ENCODE data around the gene SLC6A5.

The SLC6A5 gene

DNA sequence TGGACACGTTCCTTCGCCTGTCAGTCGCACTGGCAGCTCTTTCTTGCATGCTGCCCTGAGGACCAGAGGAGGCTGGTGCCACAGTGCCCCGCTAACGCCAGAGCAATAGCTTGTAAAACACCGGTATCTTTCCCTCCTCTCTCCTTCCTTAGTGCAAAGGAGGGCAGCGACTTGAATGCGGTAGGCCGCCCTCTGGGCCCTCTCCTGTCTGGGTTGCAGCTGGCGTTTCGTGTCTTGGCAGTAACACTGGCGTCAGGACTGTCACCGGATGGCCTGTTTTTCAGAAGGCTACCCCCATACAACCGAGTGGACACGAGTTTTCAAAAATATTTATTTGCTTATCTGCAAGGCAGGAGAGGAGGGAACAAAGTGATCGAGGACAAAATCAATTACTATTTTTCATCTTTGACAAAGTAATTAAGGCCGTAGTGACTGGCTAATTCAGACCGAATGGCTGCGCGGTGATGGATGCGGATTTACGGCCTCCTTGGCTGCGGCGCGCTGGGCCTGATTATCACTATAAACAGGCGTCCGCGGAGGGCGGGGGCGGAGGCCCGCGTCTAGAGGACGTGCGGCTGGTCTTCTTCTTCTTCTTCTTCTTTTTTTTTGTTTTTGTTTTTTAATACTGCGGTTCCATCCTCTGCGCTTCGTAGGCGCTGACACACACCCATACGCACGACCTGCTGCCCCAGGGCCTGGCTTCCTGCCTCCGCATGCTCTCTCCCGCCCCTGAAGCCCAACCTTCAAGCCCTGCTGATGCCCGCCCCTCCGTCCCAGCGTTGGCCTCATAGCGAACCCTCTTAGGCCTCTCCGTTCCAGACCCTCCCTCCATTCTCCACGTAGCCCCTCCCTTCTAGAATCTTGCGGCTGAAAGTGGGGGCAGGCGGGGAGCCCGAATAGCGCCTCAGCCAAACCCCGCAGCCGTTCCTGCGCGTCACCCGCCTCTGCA is 2.9 kb upstream of the SLC6A5 start:
- peak; percentile 74 for DNase-seq (ENCODE audit: low read depth, low spot score)

GRCh38 chr11:20597154-20597679 is 2.2 kb upstream of the SLC6A5 start:
- DNase-seq (ENCODE audit: low read depth, low spot score), result peak; percentile 25

GRCh38 chr11:20597680-20598484 is 1.5 kb upstream of the SLC6A5 start:
- peak; percentile 28 for DNase-seq (ENCODE audit: low read depth, low spot score)

- DNase-seq (ENCODE audit: low read depth, low spot score), result no peak
Observed at GRCh38 chr11:20598492-20598891, 916 bp upstream of the SLC6A5 start.

- no peak for DNase-seq (ENCODE audit: low read depth, low spot score)
Observed at GRCh38 chr11:20600020-20600346, 575 bp downstream of the SLC6A5 start.

- DNase-seq (ENCODE audit: low read depth, low spot score), result no peak
Observed at GRCh38 chr11:20600551-20600950, 1.1 kb downstream of the SLC6A5 start.

DNA sequence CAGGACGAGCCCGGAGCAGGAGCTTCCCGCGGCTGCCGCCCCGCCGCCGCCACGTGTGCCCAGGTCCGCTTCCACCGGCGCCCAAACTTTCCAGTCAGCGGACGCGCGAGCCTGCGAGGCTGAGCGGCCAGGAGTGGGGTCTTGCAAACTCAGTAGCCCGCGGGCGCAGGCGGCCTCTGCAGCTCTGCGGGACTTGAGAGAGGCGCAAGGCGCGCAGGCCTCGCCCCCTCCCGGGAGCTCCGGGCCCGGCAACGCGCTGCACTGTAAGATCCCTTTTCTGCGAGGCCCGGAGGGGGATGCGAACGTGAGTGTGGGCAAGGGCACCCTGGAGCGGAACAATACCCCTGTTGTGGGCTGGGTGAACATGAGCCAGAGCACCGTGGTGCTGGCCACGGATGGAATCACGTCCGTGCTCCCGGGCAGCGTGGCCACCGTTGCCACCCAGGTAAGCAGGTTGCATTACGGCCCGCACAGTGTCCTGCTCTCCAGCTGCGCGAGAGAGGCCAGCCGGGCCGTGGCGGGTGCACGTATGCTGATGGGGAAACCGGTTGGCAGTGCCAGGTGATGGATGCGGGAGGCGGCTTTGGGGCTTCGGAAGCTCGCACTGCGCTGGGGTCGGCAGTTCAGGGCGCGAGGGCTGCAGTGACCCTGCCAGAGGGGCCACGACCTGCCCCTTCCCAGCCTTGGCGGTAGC is 2.0 kb downstream of the SLC6A5 start:
- DNase-seq (ENCODE audit: low read depth, low spot score), result peak; percentile 62

DNA sequence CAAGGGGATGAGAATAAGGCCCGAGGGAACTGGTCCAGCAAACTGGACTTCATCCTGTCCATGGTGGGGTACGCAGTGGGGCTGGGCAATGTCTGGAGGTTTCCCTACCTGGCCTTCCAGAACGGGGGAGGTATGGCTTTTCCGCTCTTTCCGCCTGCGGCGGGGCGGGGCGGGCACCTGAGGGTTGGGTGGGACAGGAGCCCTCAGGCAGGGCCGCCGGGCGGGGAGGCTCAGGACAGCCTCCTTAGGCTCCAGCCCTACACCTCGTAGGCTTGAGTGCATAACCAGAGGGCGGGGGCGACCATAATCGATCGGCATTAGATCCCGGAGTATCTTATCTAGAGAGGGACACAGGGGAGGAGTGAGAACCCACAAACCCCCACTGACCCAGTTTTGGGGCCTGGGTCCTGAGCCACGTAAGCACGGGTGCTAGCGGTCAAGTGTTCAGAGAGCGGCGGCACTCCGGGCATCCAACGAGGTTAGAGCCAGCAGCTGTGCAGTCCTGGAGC is 4.9 kb downstream of the SLC6A5 start:
- DNase-seq (ENCODE audit: low read depth, low spot score), result no peak

DNA sequence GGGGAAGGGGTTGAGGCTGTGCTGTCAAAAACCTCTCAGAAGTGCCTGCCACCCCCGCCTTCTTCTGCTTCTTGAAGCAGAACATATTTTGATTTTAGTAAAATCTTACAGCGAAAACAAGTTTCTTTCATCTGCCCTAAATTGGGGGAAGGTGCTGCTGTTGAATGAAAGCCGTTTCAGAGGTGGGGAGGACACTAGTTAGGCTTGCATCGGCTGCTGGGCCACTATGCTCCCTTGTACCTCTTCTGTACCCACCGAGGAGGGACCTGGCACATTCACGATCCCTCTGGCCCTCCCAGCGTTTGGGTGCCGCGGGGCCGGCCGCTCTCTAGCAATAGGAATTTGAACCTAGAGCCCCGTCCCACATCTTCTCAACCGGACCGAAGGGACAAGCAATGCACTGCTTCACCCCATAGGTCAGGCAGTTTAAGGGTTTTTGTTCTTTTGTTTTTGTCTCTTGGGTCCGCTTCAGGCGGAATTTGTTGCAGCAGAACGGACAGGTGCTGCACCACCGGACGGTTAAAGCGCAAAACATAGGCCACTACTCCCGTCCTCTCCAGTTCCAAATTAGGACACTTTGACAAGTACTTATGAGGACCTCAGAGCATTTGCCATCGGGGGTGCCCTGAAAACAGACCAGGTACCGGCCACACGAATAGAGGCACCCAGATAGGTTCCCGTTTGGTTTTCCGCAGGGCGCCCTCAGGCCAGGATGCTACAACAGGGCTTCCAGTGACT is 5.6 kb downstream of the SLC6A5 start:
- DNase-seq (ENCODE audit: low read depth, low spot score), result no peak

GRCh38 chr11:20605602-20606091 is 6.2 kb downstream of the SLC6A5 start:
- no peak for DNase-seq (ENCODE audit: low read depth, low spot score)

DNA sequence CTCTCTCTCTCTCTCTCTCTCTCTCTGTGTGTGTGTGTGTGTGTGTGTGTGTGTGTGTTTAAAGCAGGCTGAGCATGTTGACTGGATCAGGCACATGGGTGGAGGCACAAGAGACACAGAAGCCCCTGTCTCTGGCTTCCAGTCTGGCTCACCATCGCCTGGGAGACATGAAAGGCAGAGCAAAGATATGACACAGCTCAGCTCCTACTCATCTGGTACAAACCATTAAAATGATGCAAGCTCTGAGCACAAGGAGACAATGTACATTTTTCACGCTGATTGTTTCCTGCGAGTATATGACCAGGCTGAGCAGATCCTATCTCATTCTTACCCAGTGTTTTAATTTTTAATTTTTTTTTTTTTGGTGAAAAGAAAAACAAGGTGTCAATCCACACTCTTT is 9.5 kb downstream of the SLC6A5 start:
- no peak for DNase-seq (ENCODE audit: low read depth, low spot score)

DNA sequence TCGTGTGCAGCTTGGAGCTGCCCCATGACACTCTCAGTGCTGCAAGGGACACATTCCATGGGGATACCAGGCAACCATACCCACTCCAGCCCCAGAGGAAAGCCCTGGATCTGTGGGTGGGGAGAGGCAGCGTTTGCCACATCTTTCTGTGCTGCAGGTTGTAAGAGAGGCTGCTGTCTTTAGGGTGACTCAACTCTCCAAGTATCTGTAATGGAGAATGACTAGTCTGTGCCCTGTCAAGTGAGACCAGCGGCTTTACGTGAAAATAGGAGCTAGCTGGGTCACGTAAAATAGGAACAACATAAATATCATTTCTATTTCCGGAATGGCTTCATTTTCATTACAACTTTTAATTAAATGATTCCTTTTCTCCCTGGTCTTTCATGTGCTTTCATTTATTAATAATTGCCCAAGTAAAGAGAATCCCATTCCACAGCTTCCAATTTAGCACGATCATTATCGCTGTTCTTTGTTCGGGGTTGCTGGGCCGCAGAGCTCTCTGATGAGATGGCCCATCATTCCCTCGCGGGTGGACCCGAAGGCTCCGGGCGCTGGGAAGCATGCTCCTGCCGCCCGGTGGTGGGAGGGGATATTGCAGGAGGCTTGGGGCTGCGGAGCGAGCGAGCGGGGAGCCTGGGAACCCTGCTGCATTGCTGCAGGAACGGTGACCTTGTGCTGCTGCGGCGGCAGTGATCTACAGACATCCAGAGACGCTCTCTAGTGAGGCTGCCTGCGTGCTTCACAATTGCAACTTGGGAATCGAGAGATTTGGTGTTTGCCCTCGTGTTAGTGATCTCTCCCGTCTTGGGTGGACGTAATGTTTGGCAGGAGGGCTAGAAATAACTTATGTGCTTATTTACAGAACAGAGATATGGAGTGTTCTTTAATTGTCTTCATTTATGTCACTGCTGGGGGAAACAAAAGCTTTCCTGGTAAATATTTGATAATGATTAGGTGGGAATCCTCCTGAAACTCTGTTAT is 10.6 kb downstream of the SLC6A5 start:
- peak; percentile 93 for DNase-seq (ENCODE audit: low read depth, low spot score)

- no peak for DNase-seq (ENCODE audit: low read depth, low spot score)
Observed at GRCh38 chr11:20610825-20611224, 11.4 kb downstream of the SLC6A5 start.

DNA sequence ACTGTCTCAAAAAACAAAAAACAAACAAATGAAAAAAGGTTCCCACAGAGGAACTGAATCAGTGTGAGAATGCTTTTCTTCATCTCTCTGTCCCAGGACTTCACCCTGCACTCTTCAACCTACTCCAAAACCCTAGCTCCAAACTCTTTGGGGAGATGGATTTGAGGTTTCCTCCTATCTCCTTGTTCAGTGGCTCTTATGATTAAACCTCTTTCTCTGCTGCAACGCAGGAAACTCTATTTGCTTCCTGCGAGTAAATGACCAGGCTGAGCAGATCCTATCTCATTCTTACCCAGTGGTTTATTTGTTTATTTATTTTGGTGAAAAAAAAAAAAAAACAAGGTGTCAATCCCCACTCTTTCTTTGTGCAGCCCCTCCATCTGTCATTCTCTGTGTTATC is 12.0 kb downstream of the SLC6A5 start:
- DNase-seq (ENCODE audit: low read depth, low spot score), result no peak

DNA sequence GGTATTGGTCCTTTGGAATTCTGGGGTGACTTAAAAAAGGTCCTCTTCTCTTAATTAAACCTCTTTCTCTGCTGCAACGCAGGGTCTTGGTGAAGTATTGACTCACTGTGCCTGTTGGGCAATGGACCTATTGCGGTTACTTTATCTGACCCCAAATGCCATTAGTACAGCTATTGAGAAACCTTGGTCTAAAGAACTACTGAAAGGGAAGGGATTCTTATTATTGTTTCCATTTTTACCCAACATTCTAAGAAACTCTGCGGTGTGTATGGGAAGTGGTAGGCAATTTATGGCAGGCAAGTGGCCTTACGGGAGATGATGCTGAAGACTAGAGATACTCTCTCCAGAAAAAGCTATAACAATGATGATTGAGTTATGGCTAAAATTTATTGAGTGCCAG is 12.5 kb downstream of the SLC6A5 start:
- no peak for DNase-seq (ENCODE audit: low read depth, low spot score)

- DNase-seq (ENCODE audit: low read depth, low spot score), result no peak
Observed at GRCh38 chr11:20612416-20612815, 13.0 kb downstream of the SLC6A5 start.

GRCh38 chr11:20616920-20617319 is 17.5 kb downstream of the SLC6A5 start:
- no peak for DNase-seq (ENCODE audit: low read depth, low spot score)

DNA sequence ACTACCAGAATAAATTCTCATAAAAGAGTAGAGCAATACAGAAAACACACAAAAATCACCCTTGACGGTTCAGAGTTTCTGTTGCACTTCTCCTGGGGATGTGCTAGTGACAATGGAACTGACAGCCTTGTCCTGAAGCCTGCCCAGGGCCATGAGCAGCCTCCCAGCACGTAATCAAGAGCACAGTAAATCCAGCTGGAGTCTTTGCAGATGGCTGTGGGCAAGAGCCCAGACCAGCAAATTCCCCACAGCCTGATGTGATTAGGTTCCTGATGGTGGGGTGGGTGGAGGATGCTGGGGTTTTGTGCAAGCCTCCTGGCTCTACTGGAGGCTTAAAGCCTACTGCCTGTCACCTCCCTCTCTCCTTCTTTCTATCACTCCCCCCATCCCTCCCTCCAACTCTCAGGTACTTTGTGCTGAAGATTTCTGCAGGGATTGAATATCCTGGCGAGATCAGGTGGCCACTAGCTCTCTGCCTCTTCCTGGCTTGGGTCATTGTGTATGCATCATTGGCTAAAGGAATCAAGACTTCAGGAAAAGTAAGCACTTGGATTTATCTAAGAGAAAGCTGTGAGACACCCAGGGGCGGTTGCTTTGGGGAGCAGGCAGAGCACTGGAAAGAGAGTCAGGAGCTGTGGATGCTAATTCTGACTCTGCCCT is 18.1 kb downstream of the SLC6A5 start:
- no peak for DNase-seq (ENCODE audit: low read depth, low spot score)

GRCh38 chr11:20618083-20618482 is 18.7 kb downstream of the SLC6A5 start:
- DNase-seq (ENCODE audit: low read depth, low spot score), result no peak
